ENCODE results near the gene MAGI2.

- TF ChIP-seq POLR2A (IDR thresholded peaks at IDR 0.05) (no peak), POLR2AphosphoS5 (IDR thresholded peaks at IDR 0.05) (no peak)
- TF ChIP-seq, protein P1, sequence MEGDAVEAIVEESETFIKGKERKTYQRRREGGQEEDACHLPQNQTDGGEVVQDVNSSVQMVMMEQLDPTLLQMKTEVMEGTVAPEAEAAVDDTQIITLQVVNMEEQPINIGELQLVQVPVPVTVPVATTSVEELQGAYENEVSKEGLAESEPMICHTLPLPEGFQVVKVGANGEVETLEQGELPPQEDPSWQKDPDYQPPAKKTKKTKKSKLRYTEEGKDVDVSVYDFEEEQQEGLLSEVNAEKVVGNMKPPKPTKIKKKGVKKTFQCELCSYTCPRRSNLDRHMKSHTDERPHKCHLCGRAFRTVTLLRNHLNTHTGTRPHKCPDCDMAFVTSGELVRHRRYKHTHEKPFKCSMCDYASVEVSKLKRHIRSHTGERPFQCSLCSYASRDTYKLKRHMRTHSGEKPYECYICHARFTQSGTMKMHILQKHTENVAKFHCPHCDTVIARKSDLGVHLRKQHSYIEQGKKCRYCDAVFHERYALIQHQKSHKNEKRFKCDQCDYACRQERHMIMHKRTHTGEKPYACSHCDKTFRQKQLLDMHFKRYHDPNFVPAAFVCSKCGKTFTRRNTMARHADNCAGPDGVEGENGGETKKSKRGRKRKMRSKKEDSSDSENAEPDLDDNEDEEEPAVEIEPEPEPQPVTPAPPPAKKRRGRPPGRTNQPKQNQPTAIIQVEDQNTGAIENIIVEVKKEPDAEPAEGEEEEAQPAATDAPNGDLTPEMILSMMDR (IDR thresholded peaks at IDR 0.05): no peak
Observed at GRCh38 chr7:79500759-79501158, 47.3 kb upstream of the MAGI2 start.
